IPS DF 6.9 (cell line): ENCODE results near the gene CRB1.

ENCODE experiments used
- DNase-seq: peaks from one replicate; pipeline ENCODE4 v3.0.0-alpha.2; 2013; ENCODE audit warnings: low read depth, low spot score
- H3K27ac ChIP-seq: one replicate; pipeline ENCODE4 v1.5.1; 2013; ENCODE audit warnings: low read length, control low read depth
- H3K27me3 ChIP-seq: 2 replicates; pipeline ENCODE4 v1.6.1; 2013; ENCODE audit warnings: mild to moderate bottlenecking, low read length; ENCODE audit not compliant: control insufficient read depth, insufficient read depth
- H3K36me3 ChIP-seq: 2 replicates; pipeline ENCODE4 v1.6.1; 2013; ENCODE audit warnings: low read length; ENCODE audit not compliant: control insufficient read depth, insufficient read depth
- H3K4me1 ChIP-seq: 2 replicates; pipeline ENCODE4 v1.6.1; 2013; ENCODE audit warnings: low read length; ENCODE audit not compliant: control insufficient read depth, insufficient read depth
- H3K4me3 ChIP-seq: 2 replicates; pipeline ENCODE4 v1.5.1; 2013; ENCODE audit warnings: mild to moderate bottlenecking, low read length
- H3K9me3 ChIP-seq: 2 replicates; pipeline ENCODE4 v1.6.1; 2013; ENCODE audit warnings: low read length, inconsistent platforms; ENCODE audit not compliant: control insufficient read depth, insufficient read depth
- WGBS: extraction: QIAGEN DNeasy Blood & Tissue Kit; methylation state at CpG from one replicate; pipeline ENCODE4 v1.1.7; 2013; ENCODE audit warnings: mixed read lengths, missing lambda C conversion rate; ENCODE audit not compliant: insufficient read length, insufficient coverage; 5-methylcytosine and 5-hydroxymethylcytosine counted together

The CRB1 gene

DNA sequence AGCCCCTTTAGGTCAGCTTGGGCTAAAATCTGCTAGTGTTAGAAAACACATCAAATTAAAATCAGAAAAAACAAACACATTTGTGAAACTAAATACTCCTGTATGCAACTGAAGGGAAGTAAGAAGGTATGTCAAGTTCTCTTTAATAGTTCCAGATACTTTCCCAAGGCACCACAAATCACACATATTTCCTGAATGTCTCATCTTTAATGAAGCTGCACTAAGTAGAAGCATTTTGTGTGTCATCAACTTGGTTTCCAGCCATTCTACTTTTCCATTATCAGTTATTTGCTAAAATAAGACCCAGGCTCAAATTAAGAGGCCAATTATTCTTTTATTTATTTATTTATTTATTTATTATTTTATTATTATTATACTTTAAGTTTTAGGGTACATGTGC, 34.7 kb downstream of the CRB1 start:
- H3K36me3 ChIP-seq = no peaks in the 10 kb centered on the region
- no peaks in the 10 kb centered on the region for H3K9me3 ChIP-seq
- no peaks in the 10 kb centered on the region for H3K4me1 ChIP-seq
- H3K27me3 ChIP-seq = no peaks in the 10 kb centered on the region
- no peak overlapping the region for H3K4me3 ChIP-seq
- H3K27ac ChIP-seq = no peak overlapping the region
- no peak for DNase-seq

DNA sequence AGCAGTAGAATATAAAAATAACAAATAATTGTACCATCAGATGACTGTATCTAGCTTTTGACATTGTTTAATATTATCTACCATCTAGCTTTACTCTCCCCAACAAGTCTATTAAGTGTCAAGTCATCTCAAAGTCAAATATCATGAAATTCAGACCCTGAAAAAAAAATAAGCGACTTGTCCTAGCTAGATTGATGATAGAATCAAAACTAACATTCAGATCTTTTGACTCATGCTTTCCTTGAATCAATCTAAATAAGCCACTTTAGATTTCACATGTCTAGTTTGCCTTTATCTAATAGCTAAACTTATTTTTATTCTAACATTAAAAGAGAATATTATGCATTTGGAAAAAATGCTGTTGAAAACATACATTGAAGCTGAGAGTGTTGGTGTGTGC, 35.4 kb downstream of the CRB1 start:
- Histone ChIP-seq H3K27me3 (no peaks in the 10 kb centered on the region), H3K9me3 (no peaks in the 10 kb centered on the region), H3K4me1 (no peaks in the 10 kb centered on the region), H3K36me3 (no peaks in the 10 kb centered on the region), H3K27ac (no peak overlapping the region), H3K4me3 (no peak overlapping the region)
- WGBS = no CpG with 5 or more reads among the region's 1 CpG
- DNase-seq = no peak

DNA sequence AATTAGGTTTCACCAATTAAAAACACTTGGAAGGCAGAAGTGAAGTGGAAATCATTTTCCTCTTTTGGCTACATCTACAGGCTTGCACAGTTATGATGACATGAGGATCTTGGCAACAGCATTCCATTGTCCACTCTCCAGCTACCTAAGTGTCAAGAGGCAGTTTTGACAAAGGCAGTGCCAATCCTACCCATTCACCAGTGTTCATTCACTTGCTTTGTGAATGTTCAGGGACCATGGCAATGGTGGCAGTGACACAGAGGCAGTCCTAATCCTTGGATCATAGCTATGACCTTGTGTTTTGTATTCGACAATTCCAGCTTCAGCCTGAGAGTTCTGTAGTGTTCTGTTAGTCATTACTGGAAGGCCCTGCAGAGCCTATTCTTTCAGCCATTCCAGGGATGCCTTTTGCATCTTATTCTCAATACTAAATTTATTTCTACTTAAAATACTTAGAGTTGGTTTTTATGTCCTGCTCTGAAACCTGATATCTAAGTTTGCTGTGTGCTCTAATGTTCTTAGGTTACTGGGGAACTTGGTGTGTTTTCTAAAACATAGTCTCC, 36.7 kb downstream of the CRB1 start:
- H3K27ac ChIP-seq = no peak overlapping the region
- H3K9me3 ChIP-seq = no peaks in the 10 kb centered on the region
- WGBS = no CpG with 5 or more reads among the region's 1 CpG

DNA sequence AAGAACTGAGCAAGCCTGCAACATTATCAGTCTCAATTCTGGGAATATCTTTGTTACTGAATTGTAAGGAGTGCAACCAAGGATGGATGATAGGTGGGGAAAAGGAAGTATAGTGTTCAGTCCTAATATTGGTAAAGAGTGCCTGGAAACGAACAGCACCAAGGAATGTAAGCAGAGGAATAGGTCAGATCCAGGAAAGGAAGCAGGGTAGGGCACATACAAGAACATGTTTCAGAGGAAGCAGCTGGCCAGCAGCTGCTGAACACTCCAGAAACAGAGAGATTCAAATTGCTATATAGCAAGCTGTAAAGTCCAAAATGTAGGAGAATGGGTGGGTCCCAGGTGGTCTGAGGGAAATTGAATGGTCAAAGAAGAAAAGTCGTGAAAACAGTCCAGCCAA, 37.9 kb downstream of the CRB1 start:
- no peaks in the 10 kb centered on the region for H3K36me3 ChIP-seq
- no peak overlapping the region for H3K4me3 ChIP-seq
- WGBS = no CpG with 5 or more reads among the region's 2 CpGs
- H3K27me3 ChIP-seq = no peaks in the 10 kb centered on the region
- no peaks in the 10 kb centered on the region for H3K4me1 ChIP-seq
- H3K27ac ChIP-seq = no peak overlapping the region
- H3K9me3 ChIP-seq = no peaks in the 10 kb centered on the region
- no peak for DNase-seq

More for the DNA sequence above, 36.7 kb downstream of the CRB1 start:
- no peaks in the 10 kb centered on the region for H3K4me1 ChIP-seq
- DNase-seq = no peak
- H3K36me3 ChIP-seq = no peaks in the 10 kb centered on the region
- H3K27me3 ChIP-seq = no peaks in the 10 kb centered on the region
- no peak overlapping the region for H3K4me3 ChIP-seq

DNA sequence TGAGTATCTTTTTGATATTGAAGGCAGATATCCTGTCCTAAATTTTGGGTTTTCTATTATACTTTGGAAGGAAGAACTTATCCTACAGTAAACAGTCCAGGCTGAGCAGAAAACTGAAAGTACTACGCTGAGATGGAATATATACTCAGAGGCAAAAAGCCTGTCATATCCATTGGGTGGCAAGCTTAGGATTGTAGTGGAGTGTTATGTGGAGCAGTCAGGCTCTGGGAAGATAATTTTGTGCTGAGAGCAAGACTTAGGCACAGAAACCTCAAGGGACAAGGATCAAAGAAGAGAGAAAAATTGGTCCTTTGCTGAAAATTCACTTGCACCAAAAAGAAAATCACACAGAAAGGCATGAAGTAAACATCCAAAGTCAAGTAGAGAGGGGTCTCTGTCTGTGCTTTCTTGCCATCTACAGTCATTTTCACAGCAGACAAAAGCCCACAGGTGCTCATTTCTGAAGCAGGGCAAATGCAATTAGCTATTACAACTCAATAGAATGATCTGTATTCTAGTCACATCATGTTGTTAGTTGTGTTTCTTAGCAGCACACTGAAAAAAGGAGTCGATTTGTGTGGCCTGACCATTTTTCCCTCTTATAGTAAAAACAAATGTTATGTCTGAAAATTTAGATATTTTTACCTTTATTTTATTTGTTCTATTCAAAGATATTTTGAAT, 38.5 kb downstream of the CRB1 start:
- H3K9me3 ChIP-seq = no peaks in the 10 kb centered on the region
- H3K27me3 ChIP-seq = no peaks in the 10 kb centered on the region
- no peak for DNase-seq
- H3K4me3 ChIP-seq = no peak overlapping the region
- H3K27ac ChIP-seq = no peak overlapping the region
- WGBS = no CpG with 5 or more reads among the region's 2 CpGs
- H3K36me3 ChIP-seq = no peaks in the 10 kb centered on the region
- no peaks in the 10 kb centered on the region for H3K4me1 ChIP-seq

DNA sequence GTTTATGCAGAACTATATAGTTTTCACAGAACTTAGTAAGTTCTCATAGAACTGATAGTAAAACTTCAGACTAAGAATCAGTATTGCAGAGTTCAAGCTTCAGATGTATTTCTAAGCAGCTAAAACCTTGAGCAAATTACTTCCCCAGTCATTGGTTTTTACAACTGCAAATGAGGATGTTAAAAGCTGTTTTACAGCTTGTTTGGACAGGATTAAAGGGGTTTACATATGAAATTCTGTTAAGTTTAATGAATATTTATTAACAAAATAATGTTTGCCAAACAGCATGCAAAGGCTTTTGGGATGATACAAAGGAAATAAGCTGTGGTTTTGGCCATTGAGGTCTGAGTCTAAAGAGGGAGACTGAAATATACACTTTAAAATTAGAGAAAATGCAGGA, 39.1 kb downstream of the CRB1 start:
- H3K4me3 ChIP-seq = no peak overlapping the region
- H3K9me3 ChIP-seq = no peaks in the 10 kb centered on the region
- no peaks in the 10 kb centered on the region for H3K27me3 ChIP-seq
- H3K4me1 ChIP-seq = no peaks in the 10 kb centered on the region
- H3K36me3 ChIP-seq = no peaks in the 10 kb centered on the region
- DNase-seq = no peak
- no peak overlapping the region for H3K27ac ChIP-seq

DNA sequence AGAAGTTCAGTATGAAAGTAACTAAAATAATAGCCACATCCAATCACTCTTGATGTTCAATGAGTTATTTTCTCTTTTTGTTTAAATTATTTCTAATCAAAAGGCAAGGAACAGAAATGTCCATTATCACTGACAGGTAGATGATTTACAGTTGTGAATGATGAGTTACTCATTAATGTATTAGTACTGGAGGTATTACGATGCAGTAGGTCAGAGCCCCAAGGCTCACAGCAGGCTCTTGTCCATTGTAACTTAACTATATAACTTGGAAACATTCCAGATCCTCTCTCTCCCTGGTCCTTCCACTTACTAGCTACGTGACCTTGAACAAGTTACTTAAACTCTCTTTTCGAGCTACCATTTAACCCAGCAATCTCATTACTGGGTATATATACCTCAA, 39.5 kb downstream of the CRB1 start:
- Histone ChIP-seq H3K27me3 (no peaks in the 10 kb centered on the region), H3K36me3 (no peaks in the 10 kb centered on the region), H3K27ac (no peak overlapping the region), H3K4me1 (no peaks in the 10 kb centered on the region), H3K9me3 (no peaks in the 10 kb centered on the region), H3K4me3 (no peak overlapping the region)
- WGBS = no CpG with 5 or more reads among the region's 3 CpGs
- DNase-seq = no peak

DNA sequence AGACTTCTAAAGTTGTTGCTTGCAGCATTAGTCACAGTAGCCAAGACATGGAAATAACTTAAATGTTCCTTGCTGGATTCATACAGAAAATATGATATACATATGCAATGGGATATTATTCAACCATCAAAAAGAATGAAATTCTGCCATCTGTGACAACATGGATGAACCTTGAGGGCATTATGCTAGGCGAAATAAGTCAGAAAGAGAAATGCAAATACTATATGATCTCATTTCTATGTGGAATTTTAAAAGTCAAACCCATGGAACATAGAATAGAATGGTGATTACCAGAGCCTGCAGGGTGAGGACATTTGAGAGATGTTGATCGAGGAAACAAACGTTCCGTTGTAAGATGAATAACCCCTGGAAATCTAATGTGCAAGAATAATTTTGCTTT, 43.0 kb downstream of the CRB1 start:
- WGBS = no CpG with 5 or more reads among the region's 4 CpGs
- Histone ChIP-seq H3K27me3 (no peaks in the 10 kb centered on the region), H3K9me3 (no peaks in the 10 kb centered on the region), H3K4me1 (no peaks in the 10 kb centered on the region), H3K4me3 (no peak overlapping the region), H3K36me3 (no peaks in the 10 kb centered on the region), H3K27ac (no peak overlapping the region)
- no peak for DNase-seq

DNA sequence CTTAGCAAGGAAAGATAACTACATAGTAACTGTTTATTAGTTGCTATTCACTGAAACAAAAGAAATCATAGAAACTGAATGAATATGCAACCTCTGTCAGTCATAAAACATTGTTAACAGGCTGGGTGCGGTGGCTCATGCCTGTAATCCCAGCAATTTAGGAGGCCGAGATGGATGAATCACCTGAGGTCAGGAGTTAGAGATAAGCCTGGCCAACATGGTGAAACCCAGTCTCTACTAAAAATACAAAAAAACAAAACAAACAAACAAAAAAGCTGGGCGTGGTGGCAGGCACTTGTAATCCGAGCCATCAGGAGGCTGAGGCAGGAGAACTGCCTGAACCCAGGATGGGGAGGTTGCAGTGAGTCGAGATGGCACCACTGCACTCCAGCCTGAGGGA, 44.1 kb downstream of the CRB1 start:
- H3K27ac ChIP-seq = no peak overlapping the region
- no peaks in the 10 kb centered on the region for H3K36me3 ChIP-seq
- no peaks in the 10 kb centered on the region for H3K4me1 ChIP-seq
- no peaks in the 10 kb centered on the region for H3K9me3 ChIP-seq
- no peaks in the 10 kb centered on the region for H3K27me3 ChIP-seq
- no peak for DNase-seq
- no peak overlapping the region for H3K4me3 ChIP-seq
- WGBS = no CpG with 5 or more reads among the region's 5 CpGs

DNA sequence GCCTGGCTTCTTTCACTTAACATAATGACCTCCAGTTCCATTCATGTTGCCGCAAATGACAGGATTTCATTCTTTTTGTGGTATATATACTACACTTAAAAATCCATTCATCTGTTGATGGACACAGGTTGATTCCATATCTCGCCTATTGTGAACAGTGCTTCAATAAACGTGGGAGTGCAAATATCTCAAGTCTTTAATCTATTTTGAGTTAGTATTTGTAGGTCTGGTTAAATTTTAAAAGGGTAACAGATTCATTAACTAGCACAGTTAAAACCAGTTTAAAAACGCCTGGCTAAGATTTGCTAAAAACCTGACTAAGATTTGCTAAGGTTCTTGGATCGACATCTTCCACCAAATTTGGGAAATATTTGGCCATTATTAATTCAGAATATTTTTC, 45.7 kb downstream of the CRB1 start:
- H3K4me3 ChIP-seq = no peak overlapping the region
- WGBS = no CpG with 5 or more reads among the region's 5 CpGs

DNA sequence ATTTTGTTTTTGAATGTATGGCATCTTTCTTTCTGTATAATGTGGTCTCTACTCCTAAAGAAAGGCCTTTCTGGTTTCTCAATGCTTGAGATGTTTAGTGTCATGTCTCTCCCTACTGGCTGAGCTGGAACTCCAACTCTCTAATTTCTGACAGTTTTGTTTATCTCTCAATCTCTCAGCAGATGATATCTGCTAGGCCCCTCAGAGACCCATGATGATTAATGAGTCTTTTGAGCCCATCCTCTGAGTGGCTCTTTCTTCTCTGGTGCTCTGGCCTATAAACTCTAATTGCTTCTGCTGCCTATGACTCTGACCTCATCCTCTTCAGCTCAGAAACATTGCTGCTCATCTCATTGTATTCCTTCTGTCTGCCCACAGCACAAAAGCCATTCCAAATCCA, 46.6 kb downstream of the CRB1 start:
- Histone ChIP-seq H3K4me3 (no peak overlapping the region), H3K27me3 (no peaks in the 10 kb centered on the region), H3K27ac (no peak overlapping the region), H3K9me3 (no peaks in the 10 kb centered on the region), H3K36me3 (no peaks in the 10 kb centered on the region), H3K4me1 (no peaks in the 10 kb centered on the region)
- DNase-seq = no peak

More for the DNA sequence above, 45.7 kb downstream of the CRB1 start:
- no peaks in the 10 kb centered on the region for H3K27me3 ChIP-seq
- DNase-seq = no peak
- H3K36me3 ChIP-seq = no peaks in the 10 kb centered on the region
- no peak overlapping the region for H3K27ac ChIP-seq
- no peaks in the 10 kb centered on the region for H3K9me3 ChIP-seq
- H3K4me1 ChIP-seq = no peaks in the 10 kb centered on the region
